GM23338 (cell line): ENCODE results near the gene CGNL1. TPM values are rescaled to one million over a fixed set of nuclear protein-coding genes. Genes with fewer than 3 reads are reported as not detected.

Experiments used
- ATAC-seq: fragments of 200-7000 bp; cut with Tn5 transposase; 3 replicates; pipeline ENCODE4 v1.9.1; 2020
- DNase-seq: peaks from one replicate; pipeline ENCODE4 v3.0.0-alpha.2; 2015; ENCODE audit warnings: low spot score
- H2AFZ ChIP-seq: fragments of 200-600 bp; sonication (generic); 2 replicates; pipeline ENCODE4 v1.8.0; 2016; ENCODE audit warnings: antibody characterized with exemption, mild to moderate bottlenecking, moderate library complexity
- H3F3A ChIP-seq: fragments of 200-600 bp; sonication (generic); replicated peaks from 2 replicates; pipeline ENCODE4 v1.8.0; 2017; ENCODE audit warnings: antibody characterized with exemption, mixed run types, low read depth
- H3K27ac ChIP-seq: fragments of 200-600 bp; sonication (generic); 2 replicates; pipeline ENCODE4 v1.6.1; 2016; ENCODE audit warnings: low read depth
- H3K27me3 ChIP-seq: fragments of 200-600 bp; sonication (generic); 2 replicates; pipeline ENCODE4 v1.8.0; 2016; ENCODE audit warnings: mild to moderate bottlenecking, mixed run types, moderate library complexity; ENCODE audit not compliant: insufficient read depth
- H3K36me3 ChIP-seq: fragments of 200-600 bp; sonication (generic); 2 replicates; pipeline ENCODE4 v1.8.0; 2016; ENCODE audit warnings: mild to moderate bottlenecking; ENCODE audit not compliant: insufficient read depth
- H3K4me1 ChIP-seq: fragments of 200-600 bp; sonication (generic); 2 replicates; pipeline ENCODE4 v1.8.0; 2016; ENCODE audit warnings: mild to moderate bottlenecking, moderate library complexity; ENCODE audit not compliant: insufficient read depth
- H3K4me2 ChIP-seq: fragments of 200-600 bp; sonication (generic); 2 replicates; pipeline ENCODE4 v1.7.1; 2017; ENCODE audit warnings: mixed run types
- H3K4me3 ChIP-seq: fragments of 200-600 bp; sonication (generic); 2 replicates; pipeline ENCODE4 v1.6.1; 2016; ENCODE audit warnings: mixed run types
- H3K79me2 ChIP-seq: fragments of 200-600 bp; sonication (generic); replicated peaks from 2 replicates; pipeline ENCODE4 v1.8.0; 2017; ENCODE audit warnings: mild to moderate bottlenecking; ENCODE audit not compliant: insufficient read depth
- H3K9me2 ChIP-seq: fragments of 200-600 bp; sonication (generic); 2 replicates; pipeline ENCODE4 v1.8.0; 2017; ENCODE audit not compliant: insufficient read depth
- H4K20me1 ChIP-seq: fragments of 200-600 bp; sonication (generic); replicated peaks from 2 replicates; pipeline ENCODE4 v1.8.0; 2017; ENCODE audit warnings: mild to moderate bottlenecking; ENCODE audit not compliant: insufficient read depth
- H3K27ac Mint-ChIP-seq: 2 replicates; pipeline ENCODE4 v1.8.0; 2020; ENCODE audit warnings: inconsistent platforms, mild to moderate bottlenecking, moderate library complexity, mixed read lengths
- H3K27me3 Mint-ChIP-seq: 3 replicates; pipeline ENCODE4 v1.8.0; 2022; ENCODE audit warnings: low read depth, mild to moderate bottlenecking, moderate library complexity, mixed read lengths, inconsistent platforms; ENCODE audit not compliant: insufficient read depth, poor library complexity
- H3K36me3 Mint-ChIP-seq: 3 replicates; pipeline ENCODE4 v1.8.0; 2021; ENCODE audit warnings: low read depth, mild to moderate bottlenecking, inconsistent platforms, moderate library complexity, mixed read lengths
- H3K4me1 Mint-ChIP-seq: 3 replicates; pipeline ENCODE4 v1.8.0; 2020; ENCODE audit warnings: mild to moderate bottlenecking, inconsistent platforms, mixed read lengths
- H3K4me3 Mint-ChIP-seq: 3 replicates; pipeline ENCODE4 v1.8.0; 2021; ENCODE audit warnings: moderate library complexity, mild to moderate bottlenecking, inconsistent platforms, mixed read lengths
- H3K9me3 Mint-ChIP-seq: 3 replicates; pipeline ENCODE4 v1.8.0; 2020; ENCODE audit warnings: moderate library complexity, mild to moderate bottlenecking, inconsistent platforms, mixed read lengths
- ZNF462 ChIP-seq: fragments of 250-450 bp; sonication (Bioruptor Pico); IDR thresholded peaks from 2 replicates; pipeline ENCODE4 v1.5.0; 2020; ENCODE audit warnings: mild to moderate bottlenecking, moderate library complexity
- polyA plus RNA-seq: library from polyadenylated mRNA; unstranded; fragments of >200 nt; fragmentation: Nextera tagmentation; extraction: Ambion mirVana; gene quantifications from 2 replicates; pipeline ENCODE4 v1.2.1, GENCODE V29; 2016
- total RNA-seq: library from RNA; depleted of rRNA; stranded (reverse); fragments of >200 nt; shearing (Covaris generic); gene quantifications from 2 replicates; pipeline ENCODE4 v1.2.3, GENCODE V29; 2014
- TF ChIP-seq, protein P1 (sequence below): IDR thresholded peaks from 2 replicates; pipeline ENCODE4 v1.6.1; 2016; ENCODE audit warnings: antibody characterized with exemption
- TF ChIP-seq, protein P2 (sequence below), 2 experiments: fragments of 200-600 bp in 1 of 2; sonication (generic) in 1 of 2; conservative IDR thresholded peaks; 2 replicates each; pipeline versions ENCODE4 v1.5.1 to v1.6.1; 2016 to 2017; ENCODE audit warnings: antibody characterized with exemption in 2 of 2, low read depth in 2 of 2, mild to moderate bottlenecking in 2 of 2, moderate library complexity in 1 of 2

The CGNL1 gene
- total and polyA plus RNA-seq, 2 experiments from 2014 or later = 20.0 to 57.8 TPM

GRCh38 chr15:57345584-57345983, 30.7 kb upstream of the CGNL1 start:
- Histone ChIP-seq H3K79me2 (no peaks in the 10 kb centered on the region), H3K27ac (no peak overlapping the region), H3F3A (no peaks in the 10 kb centered on the region), H3K4me3 (no peak overlapping the region), H3K9me2 (0 out of 2 replicates have a peak, but pooled peaks cover 4% of the 10 kb centered on the region), H4K20me1 (no peaks in the 10 kb centered on the region), H2AFZ (peak overlapping the region; percentile 43; the same call in 1 of the 2 replicates), H3K4me2 (no peak overlapping the region), H3K4me1 (no peaks in the 10 kb centered on the region), H3K27me3 (no peaks in the 10 kb centered on the region), H3K36me3 (no peaks in the 10 kb centered on the region; the same call in 1 of the 2 replicates)
- Mint-ChIP-seq H3K4me1 (peaks cover 21% of the 10 kb centered on the region), H3K4me3 (no peak overlapping the region), H3K27ac (no peak overlapping the region), H3K27me3 (no peaks in the 10 kb centered on the region), H3K9me3 (peaks cover 8% of the 10 kb centered on the region; the same call in 2 of the 3 replicates), H3K36me3 (peaks cover 7% of the 10 kb centered on the region; the same call in 2 of the 3 replicates)
- peak; percentile 90 for ATAC-seq
- TF ChIP-seq, protein P1, sequence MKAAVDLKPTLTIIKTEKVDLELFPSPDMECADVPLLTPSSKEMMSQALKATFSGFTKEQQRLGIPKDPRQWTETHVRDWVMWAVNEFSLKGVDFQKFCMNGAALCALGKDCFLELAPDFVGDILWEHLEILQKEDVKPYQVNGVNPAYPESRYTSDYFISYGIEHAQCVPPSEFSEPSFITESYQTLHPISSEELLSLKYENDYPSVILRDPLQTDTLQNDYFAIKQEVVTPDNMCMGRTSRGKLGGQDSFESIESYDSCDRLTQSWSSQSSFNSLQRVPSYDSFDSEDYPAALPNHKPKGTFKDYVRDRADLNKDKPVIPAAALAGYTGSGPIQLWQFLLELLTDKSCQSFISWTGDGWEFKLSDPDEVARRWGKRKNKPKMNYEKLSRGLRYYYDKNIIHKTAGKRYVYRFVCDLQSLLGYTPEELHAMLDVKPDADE = no peak
- TF ChIP-seq, protein P2, sequence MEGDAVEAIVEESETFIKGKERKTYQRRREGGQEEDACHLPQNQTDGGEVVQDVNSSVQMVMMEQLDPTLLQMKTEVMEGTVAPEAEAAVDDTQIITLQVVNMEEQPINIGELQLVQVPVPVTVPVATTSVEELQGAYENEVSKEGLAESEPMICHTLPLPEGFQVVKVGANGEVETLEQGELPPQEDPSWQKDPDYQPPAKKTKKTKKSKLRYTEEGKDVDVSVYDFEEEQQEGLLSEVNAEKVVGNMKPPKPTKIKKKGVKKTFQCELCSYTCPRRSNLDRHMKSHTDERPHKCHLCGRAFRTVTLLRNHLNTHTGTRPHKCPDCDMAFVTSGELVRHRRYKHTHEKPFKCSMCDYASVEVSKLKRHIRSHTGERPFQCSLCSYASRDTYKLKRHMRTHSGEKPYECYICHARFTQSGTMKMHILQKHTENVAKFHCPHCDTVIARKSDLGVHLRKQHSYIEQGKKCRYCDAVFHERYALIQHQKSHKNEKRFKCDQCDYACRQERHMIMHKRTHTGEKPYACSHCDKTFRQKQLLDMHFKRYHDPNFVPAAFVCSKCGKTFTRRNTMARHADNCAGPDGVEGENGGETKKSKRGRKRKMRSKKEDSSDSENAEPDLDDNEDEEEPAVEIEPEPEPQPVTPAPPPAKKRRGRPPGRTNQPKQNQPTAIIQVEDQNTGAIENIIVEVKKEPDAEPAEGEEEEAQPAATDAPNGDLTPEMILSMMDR (conservative IDR thresholded peaks at IDR 0.05; ENCODE audit: low read depth in 2 of 2) = peak; percentile 62 to 95
- peak; percentile 62; the same call in 1 of the 2 replicates for TF ChIP-seq ZNF462 (CRISPR knock-in tag)
- peak; percentile 77 for DNase-seq
